CD4-positive, alpha-beta memory T cell (primary cell): ENCODE measurements around the gene SLC25A43. TPM values are rescaled to one million over a fixed set of nuclear protein-coding genes. Genes with fewer than 3 reads are reported as not detected.
"Not testable (repeated sequence)": the region's sequence is repeated elsewhere in the genome, so short reads cannot be mapped to it uniquely, and the experiment has no call there.

Experiments
- CTCF ChIA-PET: fragments of 350-600 bp; sonication (Branson Sonifier 250); formaldehyde crosslinking; loops from one replicate; lab custom pipeline; 2021; ENCODE audit warnings: inconsistent platforms; ENCODE audit not compliant: partially characterized antibody; lab: Charles Lee
- POLR2A ChIA-PET: fragments of 350-600 bp; sonication (Branson Sonifier 250); formaldehyde crosslinking; loops from one replicate; lab custom pipeline; 2021; ENCODE audit not compliant: partially characterized antibody; lab: Charles Lee
- DNase-seq, 5 donors: peaks; one replicate each; pipeline versions ENCODE4 v3.0.0 to v3.0.0-alpha.2; 2020 to 2022; ENCODE audit warnings: mixed read lengths in 1 of 5
- H3K27ac ChIP-seq: one replicate; pipeline ENCODE4 v1.7.0; 2013; ENCODE audit warnings: low read depth, low read length
- H3K27me3 ChIP-seq: 2 replicates; pipeline ENCODE4 v1.7.0; 2013; ENCODE audit warnings: mild to moderate bottlenecking, low read length, moderate library complexity; ENCODE audit not compliant: insufficient read depth
- H3K36me3 ChIP-seq: 2 replicates; pipeline ENCODE4 v1.7.0; 2013; ENCODE audit warnings: mild to moderate bottlenecking, low read length, moderate library complexity; ENCODE audit not compliant: insufficient read depth
- H3K4me1 ChIP-seq: 2 replicates; pipeline ENCODE4 v1.7.0; 2013; ENCODE audit warnings: mild to moderate bottlenecking, low read length, moderate library complexity; ENCODE audit not compliant: insufficient read depth
- H3K4me3 ChIP-seq, 2 donors: one replicate each; pipeline ENCODE4 v1.7.0; 2013; ENCODE audit warnings: low read length in 2 of 2, mild to moderate bottlenecking in 1 of 2
- H3K9me3 ChIP-seq, 2 donors: one replicate each; pipeline ENCODE4 v1.7.0; 2013; ENCODE audit warnings: low read length in 2 of 2, control low read depth in 1 of 2; ENCODE audit not compliant: control insufficient read depth in 1 of 2
- H3K27ac Mint-ChIP-seq, 7 donors: one replicate each; pipeline ENCODE4 v1.8.0; 2020 to 2021; ENCODE audit warnings: mixed read lengths in 7 of 7, mild to moderate bottlenecking in 6 of 7, inconsistent platforms in 3 of 7, moderate library complexity in 3 of 7
- H3K27me3 Mint-ChIP-seq, 2 donors: one replicate each; pipeline ENCODE4 v1.8.0; 2020 to 2021; ENCODE audit warnings: mixed read lengths in 2 of 2
- H3K36me3 Mint-ChIP-seq, 2 donors: one replicate each; pipeline ENCODE4 v1.8.0; 2020 to 2021; ENCODE audit warnings: mixed read lengths in 2 of 2, inconsistent platforms in 1 of 2, mild to moderate bottlenecking in 1 of 2
- H3K4me1 Mint-ChIP-seq, 4 donors: one replicate each; pipeline ENCODE4 v1.8.0; 2020 to 2021; ENCODE audit warnings: mixed read lengths in 4 of 4, mild to moderate bottlenecking in 1 of 4
- H3K4me3 Mint-ChIP-seq, 8 donors: one replicate each; pipeline ENCODE4 v1.8.0; 2020 to 2021; ENCODE audit warnings: mixed read lengths in 8 of 8, mild to moderate bottlenecking in 7 of 8, moderate library complexity in 6 of 8, inconsistent platforms in 3 of 8
- H3K9me3 Mint-ChIP-seq, 8 donors: one replicate each; pipeline ENCODE4 v1.8.0; 2020 to 2021; ENCODE audit warnings: mixed read lengths in 8 of 8, mild to moderate bottlenecking in 5 of 8, inconsistent platforms in 3 of 8, moderate library complexity in 1 of 8
- intact Hi-C: fragments of 100-400 bp; cut with micrococcal nuclease; formaldehyde crosslinking; loops from one replicate; pipeline ENCODE4 v1.15.1; 2023
- polyA plus RNA-seq, 2 donors: library from polyadenylated mRNA; unstranded; fragments of 300-500 nt; fragmentation: Illumina TruSeq; gene quantifications; one replicate each; pipeline ENCODE4 v1.2.3, GENCODE V29; 2021
- total RNA-seq, 2 experiments: library from RNA; stranded (reverse); gene quantifications; one replicate each; pipeline ENCODE4 v1.2.3, GENCODE V29; 2021

Gene SLC25A43
- total RNA-seq, result 1 to 10 TPM; 4.1 to 4.2 TPM
- 1 to 10 TPM; 6.9 to 7.0 TPM for polyA plus RNA-seq

GRCh38 chrX:119398974-119399771 lies at the start of gene SLC25A43:
SLC25A43 (plus strand) TSS chrX:119399336; CDS start chrX:119399404, 68 bp downstream.
- H3K4me3 Mint-ChIP-seq, result peak within 1 kb of the TSS; percentile 86 to 93 (median 88)
- H3K36me3 Mint-ChIP-seq, result no peaks in the 10 kb centered on the region
- H3K27me3 Mint-ChIP-seq, result no peaks in the 10 kb centered on the region
- DNase-seq, result peak; percentile 15 to 38 (median 22)
- H3K36me3 ChIP-seq, result no peaks in the 10 kb centered on the region
- CTCF ChIA-PET, result interaction anchor here (0.5 to 0.9 kb wide), 3 partner anchors 69 to 489 kb away, joined by 3 to 4 read pairs (median 3); partner anchors contain the start of gene SLC25A5
- H3K27me3 ChIP-seq, result no peaks in the 10 kb centered on the region
- peak within 1 kb of the TSS in 1 of 2 donors; percentile 45 for H3K4me3 ChIP-seq
- H3K27ac Mint-ChIP-seq, result peak within 1 kb of the TSS; percentile 82 to 93 (median 92)
- H3K27ac ChIP-seq, result peak within 1 kb of the TSS; percentile 47
- no peaks in the 10 kb centered on the region for H3K9me3 Mint-ChIP-seq
- peaks cover 9% of the 10 kb centered on the region for H3K4me1 ChIP-seq
- intact Hi-C loops, result loop anchor here (5.0 kb wide), 1 partner anchor 162 kb away; the partner anchor contains the start of gene PGRMC1
- POLR2A ChIA-PET, result interaction anchor here (0.6 kb wide), 1 partner anchor 21 kb away, joined by 3 read pairs; no protein-coding TSS in a partner anchor
- no peaks in the 10 kb centered on the region for H3K9me3 ChIP-seq
- H3K4me1 Mint-ChIP-seq, result peaks cover 8 to 21% (median 13%) of the 10 kb centered on the region in 4 donors

DNA sequence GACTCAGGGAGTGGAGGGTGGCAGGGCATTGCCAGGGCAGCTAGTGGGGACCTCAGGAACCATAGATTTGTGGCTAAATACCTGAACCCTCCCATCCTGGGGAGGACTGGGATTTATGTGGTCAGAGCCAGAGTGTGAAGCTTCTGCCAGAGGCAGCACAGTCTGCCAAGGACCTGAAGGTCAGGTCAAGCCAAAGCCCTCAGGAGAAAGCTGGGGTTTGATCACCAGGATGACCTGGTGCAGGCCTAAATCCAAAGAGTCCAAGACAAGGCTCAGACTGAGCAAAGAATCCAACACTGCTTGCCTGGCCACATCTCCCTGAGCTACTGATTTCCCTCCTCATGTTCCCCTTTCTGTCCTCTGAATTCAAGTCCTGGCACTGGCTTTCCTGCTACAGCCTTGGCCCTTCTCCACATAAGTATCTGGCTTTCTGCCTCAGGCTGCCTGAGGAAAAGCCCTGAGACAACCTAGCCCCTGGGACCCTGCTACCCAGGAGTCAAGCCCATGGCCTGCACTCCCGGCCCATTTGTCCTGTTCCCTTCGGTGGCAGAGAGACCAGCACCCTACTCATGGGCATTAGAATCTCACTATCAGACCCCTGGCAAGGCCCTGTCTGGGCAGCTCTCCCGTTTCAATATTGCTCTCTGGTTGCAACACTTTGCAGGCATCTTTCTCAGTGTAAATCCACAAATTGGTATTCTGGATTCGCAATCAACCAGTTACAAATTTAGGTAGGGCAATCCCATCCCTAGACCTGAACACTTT lies 39.3 kb upstream of the SLC25A43 start:
- Mint-ChIP-seq H3K27me3 (peaks cover 0 to 3% of the 10 kb centered on the region in 2 donors), H3K36me3 (no peaks in the 10 kb centered on the region), H3K4me1 (no peaks in the 10 kb centered on the region), H3K27ac (peak overlapping the region in 1 of 7 donors; percentile 61), H3K4me3 (no peak overlapping the region), H3K9me3 (peaks cover 0 to 2% (median 0%) of the 10 kb centered on the region in 8 donors)
- intact Hi-C loops, result no loop called here
- Histone ChIP-seq H3K27ac (no peak overlapping the region), H3K27me3 (no peaks in the 10 kb centered on the region), H3K36me3 (no peaks in the 10 kb centered on the region), H3K9me3 (no peaks in the 10 kb centered on the region), H3K4me3 (no peak overlapping the region), H3K4me1 (no peaks in the 10 kb centered on the region)
- ChIA-PET CTCF (no interaction called here), POLR2A (no interaction called here)
- no peak for DNase-seq

- POLR2A ChIA-PET, CTCF ChIA-PET, DNase-seq, intact Hi-C loops, H3K9me3 Mint-ChIP-seq, H3K27ac Mint-ChIP-seq, H3K9me3 ChIP-seq, H3K36me3 Mint-ChIP-seq, H3K4me3 ChIP-seq, H3K4me1 ChIP-seq, H3K27me3 ChIP-seq, H3K27ac ChIP-seq, H3K4me1 Mint-ChIP-seq, H3K4me3 Mint-ChIP-seq, H3K27me3 Mint-ChIP-seq, H3K36me3 ChIP-seq: not testable (repeated sequence)
Observed at GRCh38 chrX:119361451-119361850, 37.7 kb upstream of the SLC25A43 start.

DNA sequence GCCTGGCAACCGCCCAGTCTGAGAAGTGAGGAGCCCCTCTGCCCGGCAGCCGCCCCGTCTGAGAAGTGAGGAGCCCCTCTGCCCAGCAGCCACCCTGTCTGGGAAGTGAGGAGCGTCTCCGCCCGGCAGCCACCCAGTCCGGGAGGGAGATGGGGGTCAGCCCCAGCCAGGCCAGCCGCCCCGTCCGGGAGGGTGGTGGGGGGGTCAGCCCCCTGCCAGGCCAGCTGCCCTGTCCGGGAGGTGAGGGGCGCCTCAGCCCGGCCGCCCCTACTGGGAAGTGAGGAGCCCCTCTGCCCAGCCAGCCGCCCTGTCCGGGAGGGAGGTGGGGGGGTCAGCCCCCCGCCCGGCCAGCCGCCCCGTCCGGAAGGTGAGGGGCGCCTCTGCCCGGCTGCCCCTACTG lies 37.1 kb upstream of the SLC25A43 start:
- H3K36me3 ChIP-seq, H3K27me3 ChIP-seq, H3K9me3 Mint-ChIP-seq, H3K27ac Mint-ChIP-seq, H3K4me1 Mint-ChIP-seq, H3K36me3 Mint-ChIP-seq, CTCF ChIA-PET, H3K27ac ChIP-seq, DNase-seq, H3K4me3 ChIP-seq, H3K9me3 ChIP-seq, H3K27me3 Mint-ChIP-seq, H3K4me3 Mint-ChIP-seq, H3K4me1 ChIP-seq, POLR2A ChIA-PET, intact Hi-C loops: not testable (repeated sequence)

DNA sequence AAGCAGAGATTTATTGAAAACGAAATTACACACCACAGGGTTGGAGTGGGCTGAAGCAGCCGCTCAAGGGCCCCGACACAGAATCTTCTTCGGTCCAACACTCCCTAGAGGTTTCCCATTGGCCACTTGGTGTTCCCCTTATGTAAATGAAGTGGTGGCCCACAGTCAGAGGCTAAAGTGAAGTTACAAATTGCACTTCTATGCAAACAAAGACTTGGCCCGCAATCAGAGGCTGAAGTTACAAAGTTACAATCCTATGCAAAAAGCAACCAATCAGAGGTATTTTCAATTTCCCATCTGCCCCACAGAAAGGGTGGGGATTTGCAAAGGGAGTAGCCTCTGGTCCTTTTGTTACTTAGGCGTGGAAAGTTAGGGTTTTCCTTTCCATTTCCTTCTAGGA lies 35.7 kb upstream of the SLC25A43 start:
- Mint-ChIP-seq H3K9me3 (peaks cover 0 to 2% (median 0%) of the 10 kb centered on the region in 8 donors), H3K36me3 (no peaks in the 10 kb centered on the region), H3K4me3 (no peak overlapping the region), H3K27ac (no peak overlapping the region), H3K27me3 (peaks cover 0 to 2% of the 10 kb centered on the region in 2 donors), H3K4me1 (no peaks in the 10 kb centered on the region)
- no peak for DNase-seq
- POLR2A ChIA-PET, result no interaction called here
- no peaks in the 10 kb centered on the region for H3K9me3 ChIP-seq
- H3K36me3 ChIP-seq, result no peaks in the 10 kb centered on the region
- no peak overlapping the region for H3K4me3 ChIP-seq
- intact Hi-C loops, result no loop called here
- no peak overlapping the region for H3K27ac ChIP-seq
- H3K27me3 ChIP-seq, result no peaks in the 10 kb centered on the region
- CTCF ChIA-PET, result no interaction called here
- no peaks in the 10 kb centered on the region for H3K4me1 ChIP-seq

DNA sequence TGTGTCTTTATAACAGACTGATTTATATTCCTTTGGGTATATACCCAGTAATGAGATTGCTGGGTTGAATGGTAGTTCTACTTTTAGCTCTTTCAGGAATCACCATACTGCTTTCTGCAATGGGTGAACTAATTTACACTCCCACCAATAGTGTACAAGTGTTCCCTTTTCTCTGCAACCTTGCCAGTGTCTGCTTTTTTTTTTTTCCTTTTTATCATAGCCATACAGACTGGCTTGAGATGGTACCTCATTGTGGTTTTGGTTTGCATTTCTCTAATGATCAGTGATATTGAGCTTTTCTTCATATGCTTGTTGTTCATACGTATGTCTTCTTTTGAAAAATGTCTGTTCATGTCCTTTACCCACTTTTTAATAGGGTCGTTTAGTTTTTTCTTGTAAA lies 27.3 kb upstream of the SLC25A43 start:
- DNase-seq, H3K27me3 ChIP-seq, H3K9me3 ChIP-seq, intact Hi-C loops, H3K9me3 Mint-ChIP-seq, H3K27ac ChIP-seq, CTCF ChIA-PET, H3K36me3 Mint-ChIP-seq, H3K36me3 ChIP-seq, H3K4me1 ChIP-seq, H3K4me3 ChIP-seq, POLR2A ChIA-PET, H3K4me1 Mint-ChIP-seq, H3K27ac Mint-ChIP-seq, H3K4me3 Mint-ChIP-seq: not testable (repeated sequence)
- peaks cover 1 to 12% of the 10 kb centered on the region in 2 donors for H3K27me3 Mint-ChIP-seq

DNA sequence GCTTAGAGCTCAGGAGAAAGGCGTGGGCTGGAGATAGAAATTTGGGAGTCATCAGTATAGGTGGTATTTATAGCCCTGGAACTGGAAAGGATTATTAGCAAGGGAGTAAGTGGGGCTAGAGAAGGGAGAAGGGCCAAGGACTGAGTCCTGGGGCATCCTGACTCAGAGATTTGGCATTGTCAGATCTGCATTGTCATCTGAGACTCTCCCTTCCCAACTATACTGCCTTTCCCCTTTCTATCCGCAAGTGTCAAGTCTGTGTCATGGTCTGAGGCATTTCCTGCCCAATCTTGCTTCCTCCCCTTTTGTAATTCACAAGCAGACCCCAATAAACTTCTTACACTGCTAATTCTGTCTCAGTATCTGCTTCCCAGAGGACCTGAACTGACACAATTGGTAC lies 24.4 kb upstream of the SLC25A43 start:
- no peak overlapping the region for H3K27ac ChIP-seq
- Mint-ChIP-seq H3K4me1 (no peaks in the 10 kb centered on the region), H3K27ac (no peak overlapping the region), H3K36me3 (no peaks in the 10 kb centered on the region), H3K4me3 (no peak overlapping the region), H3K27me3 (peaks cover 1 to 11% of the 10 kb centered on the region in 2 donors), H3K9me3 (no peaks in the 10 kb centered on the region)
- H3K36me3 ChIP-seq, result no peaks in the 10 kb centered on the region
- H3K27me3 ChIP-seq, result no peaks in the 10 kb centered on the region
- no peak overlapping the region for H3K4me3 ChIP-seq
- intact Hi-C loops, result no loop called here
- ChIA-PET POLR2A (no interaction called here), CTCF (no interaction called here)
- no peaks in the 10 kb centered on the region for H3K4me1 ChIP-seq
- H3K9me3 ChIP-seq, result no peaks in the 10 kb centered on the region
- no peak for DNase-seq
